RWPE2 (cell line): ENCODE measurements around the gene CASK.

Source experiments
- ATAC-seq: fragments of 200-7000 bp; cut with Tn5 transposase; 3 replicates; pipeline ENCODE4 v1.9.1; 2021; ENCODE audit warnings: low read depth
- DNase-seq: peaks from one replicate; pipeline ENCODE4 v3.0.0-alpha.2; 2020; ENCODE audit warnings: low spot score
- H3K27ac ChIP-seq: fragments of 450-650 bp; 2 replicates; pipeline ENCODE4 v1.5.1; 2017; ENCODE audit warnings: mild to moderate bottlenecking; ENCODE audit not compliant: poor library complexity, severe bottlenecking
- H3K27me3 ChIP-seq: fragments of 250-450 bp; sonication (Bioruptor Pico); 2 replicates; pipeline ENCODE4 v1.5.1; 2021; ENCODE audit warnings: mild to moderate bottlenecking, moderate library complexity; ENCODE audit not compliant: insufficient read depth, poor library complexity, severe bottlenecking
- H3K36me3 ChIP-seq: fragments of 250-450 bp; sonication (Bioruptor Pico); 2 replicates; pipeline ENCODE4 v1.5.1; 2020; ENCODE audit warnings: low read depth, mild to moderate bottlenecking, moderate library complexity
- H3K4me1 ChIP-seq: fragments of 250-450 bp; sonication (Bioruptor Pico); 2 replicates; pipeline ENCODE4 v1.5.1; 2021; ENCODE audit warnings: mild to moderate bottlenecking, moderate library complexity; ENCODE audit not compliant: insufficient read depth, poor library complexity, severe bottlenecking
- H3K4me3 ChIP-seq: fragments of 250-450 bp; sonication (Bioruptor Pico); 2 replicates; pipeline ENCODE4 v1.5.1; 2021; ENCODE audit warnings: mild to moderate bottlenecking, moderate library complexity; ENCODE audit not compliant: severe bottlenecking
- H3K9me3 ChIP-seq: fragments of 250-450 bp; sonication (Bioruptor Pico); 2 replicates; pipeline ENCODE4 v1.5.1; 2021; ENCODE audit warnings: mild to moderate bottlenecking, moderate library complexity; ENCODE audit not compliant: severe bottlenecking
- CTCF ChIP-seq: fragments of 450-650 bp; IDR thresholded peaks from one replicate; pipeline ENCODE4 v1.5.1; 2017; ENCODE audit warnings: mild to moderate bottlenecking, moderate library complexity; ENCODE audit not compliant: poor library complexity, severe bottlenecking

Gene CASK

GRCh38 chrX:41716222-41716621 is 207.1 kb downstream of the CASK start:
- H3K4me1 ChIP-seq = no peaks in the 10 kb centered on the region
- no peak overlapping the region for H3K27ac ChIP-seq
- no peaks in the 10 kb centered on the region for H3K27me3 ChIP-seq
- no peak overlapping the region for H3K4me3 ChIP-seq
- no peak for TF ChIP-seq CTCF
- H3K36me3 ChIP-seq = no peaks in the 10 kb centered on the region
- no peaks in the 10 kb centered on the region for H3K9me3 ChIP-seq
- DNase-seq (no peak), ATAC-seq (no peak)

GRCh38 chrX:41711021-41711667 is 212.2 kb downstream of the CASK start:
- TF ChIP-seq CTCF = no peak
- H3K27ac ChIP-seq = no peak overlapping the region
- no peaks in the 10 kb centered on the region for H3K4me1 ChIP-seq
- no peaks in the 10 kb centered on the region for H3K27me3 ChIP-seq
- no peak for ATAC-seq
- H3K4me3 ChIP-seq = no peak overlapping the region
- H3K36me3 ChIP-seq = no peaks in the 10 kb centered on the region
- no peak for DNase-seq
- no peaks in the 10 kb centered on the region for H3K9me3 ChIP-seq

- Histone ChIP-seq H3K27ac (no peak overlapping the region), H3K4me1 (no peaks in the 10 kb centered on the region), H3K4me3 (no peak overlapping the region), H3K27me3 (no peaks in the 10 kb centered on the region), H3K36me3 (no peaks in the 10 kb centered on the region), H3K9me3 (no peaks in the 10 kb centered on the region)
- ATAC-seq (no peak), DNase-seq (no peak)
- no peak for TF ChIP-seq CTCF
Observed at GRCh38 chrX:41708486-41708885, 214.9 kb downstream of the CASK start.

GRCh38 chrX:41707218-41707617 is 216.1 kb downstream of the CASK start:
- ATAC-seq = no peak

More at GRCh38 chrX:41707218-41707617, 216.1 kb downstream of the CASK start:
- Histone ChIP-seq H3K27ac (no peak overlapping the region), H3K4me3 (no peak overlapping the region), H3K36me3 (no peaks in the 10 kb centered on the region), H3K9me3 (no peaks in the 10 kb centered on the region), H3K27me3 (no peaks in the 10 kb centered on the region), H3K4me1 (no peaks in the 10 kb centered on the region)
- no peak for DNase-seq
- TF ChIP-seq CTCF = no peak
